GM21723 (cell line): ENCODE data around the gene CREB3L1.
"Not testable (repeated sequence)": the region's sequence is repeated elsewhere in the genome, so short reads cannot be mapped to it uniquely, and the experiment has no call there.

Experiments used
- ATAC-seq: cut with Tn5 transposase; IDR thresholded peaks from one replicate; pipeline ENCODE4 v1.9.1; 2021; ENCODE audit warnings: mild to moderate bottlenecking, moderate library complexity; ENCODE audit not compliant: unreplicated experiment

CREB3L1 gene

GRCh38 chr11:46295312-46296058 lies 18.0 kb downstream of the CREB3L1 start:
- ATAC-seq = peak; percentile 56

- no peak for ATAC-seq
These were observed 18.6 kb downstream of the CREB3L1 start for GRCh38 chr11:46296059-46296527.

- ATAC-seq = no peak
These were observed 19.3 kb downstream of the CREB3L1 start for GRCh38 chr11:46296528-46297448.

- ATAC-seq = no peak
These were observed 21.4 kb downstream of the CREB3L1 start for GRCh38 chr11:46298699-46299433.

GRCh38 chr11:46299451-46299961 lies 22.0 kb downstream of the CREB3L1 start:
- ATAC-seq = no peak

- ATAC-seq = no peak
These were observed 22.8 kb downstream of the CREB3L1 start for GRCh38 chr11:46300270-46300669.

- ATAC-seq = peak; percentile 88
These were observed 25.4 kb downstream of the CREB3L1 start for GRCh38 chr11:46302866-46303265.

- not testable (repeated sequence) for ATAC-seq
These were observed 26.6 kb downstream of the CREB3L1 start for GRCh38 chr11:46304036-46304435.

GRCh38 chr11:46304605-46305179 lies 27.2 kb downstream of the CREB3L1 start:
- no peak for ATAC-seq

GRCh38 chr11:46305295-46305694 lies 27.8 kb downstream of the CREB3L1 start:
- ATAC-seq = no peak

GRCh38 chr11:46306296-46306853 lies 28.9 kb downstream of the CREB3L1 start:
- ATAC-seq = no peak

GRCh38 chr11:46307369-46307768 lies 29.9 kb downstream of the CREB3L1 start:
- no peak for ATAC-seq

- no peak for ATAC-seq
These were observed 30.4 kb downstream of the CREB3L1 start for GRCh38 chr11:46307785-46308341.

- ATAC-seq = no peak
These were observed 31.4 kb downstream of the CREB3L1 start for GRCh38 chr11:46308631-46309419.

- peak; percentile 48 for ATAC-seq
These were observed 32.4 kb downstream of the CREB3L1 start for GRCh38 chr11:46309814-46310259.

- no peak for ATAC-seq
These were observed 37.7 kb downstream of the CREB3L1 start for GRCh38 chr11:46315033-46315738.

GRCh38 chr11:46315783-46316563 lies 38.5 kb downstream of the CREB3L1 start:
- no peak for ATAC-seq

GRCh38 chr11:46319074-46319453 lies 41.6 kb downstream of the CREB3L1 start:
- ATAC-seq = no peak
